ENCODE measurements around the gene PAGR1.

- TF ChIP-seq PATZ1 (CRISPR knock-in tag; IDR thresholded peaks at IDR 0.05; ENCODE audit: borderline replicate concordance): no peak
- TF ChIP-seq SNAI2 (CRISPR knock-in tag; IDR thresholded peaks at IDR 0.05): no peak
- no peak for TF ChIP-seq ZFP30 (CRISPR knock-in tag; IDR thresholded peaks at IDR 0.05)
- TF ChIP-seq TCF4 (CRISPR knock-in tag; IDR thresholded peaks at IDR 0.05; ENCODE audit: borderline replicate concordance): no peak
- no peak for TF ChIP-seq POU6F1 (CRISPR knock-in tag; IDR thresholded peaks at IDR 0.05; ENCODE audit: borderline replicate concordance, low read depth)
- no peak for TF ChIP-seq OSR1 (CRISPR knock-in tag; IDR thresholded peaks at IDR 0.05)
- TF ChIP-seq CSRNP3 (CRISPR knock-in tag; IDR thresholded peaks at IDR 0.05): no peak
Measured at GRCh38 chr16:29852654-29853053, 36.7 kb downstream of the PAGR1 start.

Data from SK-N-SH treated with all-trans-retinoic acid at 6 μM for 48 hours (cell line).